AG04450 (cell line): Measurements from ENCODE around the gene CTPS1. TPM values are rescaled to one million over a fixed set of nuclear protein-coding genes. Genes with fewer than 3 reads are reported as not detected.

Source experiments
- CTCF ChIA-PET: fragments of 300-600, 350-600 bp; formaldehyde crosslinking; extraction: SDS; loops from one replicate; lab custom pipeline; 2022; ENCODE audit warnings: antibody characterized with exemption, inconsistent platforms; lab: Charles Lee
- POLR2A ChIA-PET: fragments of 350-600 bp; formaldehyde crosslinking; extraction: SDS; loops from one replicate; lab custom pipeline; 2021; ENCODE audit warnings: antibody characterized with exemption, inconsistent platforms; lab: Yijun Ruan, JAX
- DNase-seq: peaks from one replicate; pipeline ENCODE4 v3.0.0-alpha.2; 2011; ENCODE audit warnings: low read depth, low spot score
- H3K27ac ChIP-seq: one replicate; pipeline ENCODE4 v1.5.1; 2012; ENCODE audit warnings: low read depth, low read length, control low read depth
- H3K27me3 ChIP-seq: one replicate; pipeline ENCODE4 v1.6.0; 2012; ENCODE audit warnings: low read length; ENCODE audit not compliant: control insufficient read depth, insufficient read depth
- H3K4me3 ChIP-seq: 2 replicates; pipeline ENCODE4 v1.5.1; 2011; ENCODE audit warnings: mild to moderate bottlenecking, low read depth, low read length, control low read depth
- H3K9me3 ChIP-seq: 2 replicates; pipeline ENCODE4 v1.5.1; 2012; ENCODE audit warnings: low read length; ENCODE audit not compliant: control insufficient read depth, insufficient read depth
- CTCF ChIP-seq: IDR thresholded peaks from 2 replicates; pipeline ENCODE4 v1.5.1; 2011; ENCODE audit warnings: low read depth, low read length, control low read depth, inconsistent platforms
- polyA minus RNA-seq: library from RNA; depleted of rRNA, polyadenylated mRNA; stranded (reverse); fragments of >200 nt; gene quantifications from 2 replicates; pipeline ENCODE4 v1.2.3, GENCODE V29; 2011; rRNA and poly(A)+ RNA removed
- polyA plus RNA-seq: library from polyadenylated mRNA; depleted of rRNA; stranded (reverse); fragments of >200 nt; gene quantifications from 2 replicates; pipeline ENCODE4 v1.2.3, GENCODE V29; 2011; rRNA removed

The CTPS1 gene
- polyA plus RNA-seq: 27.3 and 29.5 TPM in 2 replicates
- 30.3 and 33.0 TPM in 2 replicates for polyA minus RNA-seq

GRCh38 chr1:40979241-40980067, at the start of gene CTPS1:
Gene CTPS1 (plus strand): TSS chr1:40979696. CDS start chr1:40983291, 3,595 bp downstream.
- no peaks in the 10 kb centered on the region for H3K27me3 ChIP-seq
- H3K27ac ChIP-seq: peak within 1 kb of the TSS; percentile 95
- ChIA-PET CTCF (interaction anchor here (0.5 to 1.6 kb wide), 4 partner anchors 15 to 551 kb away, joined by 3 to 6 read pairs (median 3); no protein-coding TSS in a partner anchor), POLR2A (interaction anchor here (0.6 to 1.4 kb wide), 8 partner anchors 11 to 438 kb away, joined by 3 to 14 read pairs (median 4); no protein-coding TSS in a partner anchor)
- DNase-seq: peak; percentile 78
- TF ChIP-seq CTCF: 0 out of 2 replicates have a peak, but pooled peaks have one; percentile 24
- H3K9me3 ChIP-seq: no peaks in the 10 kb centered on the region; the same call in 1 of the 2 replicates
- H3K4me3 ChIP-seq: peak within 1 kb of the TSS; percentile 77

GRCh38 chr1:40930174-40930964, 49.1 kb upstream of the CTPS1 start:
- Histone ChIP-seq H3K27me3 (peaks cover 6% of the 10 kb centered on the region), H3K9me3 (no peaks in the 10 kb centered on the region), H3K27ac (no peak overlapping the region), H3K4me3 (no peak overlapping the region)
- TF ChIP-seq CTCF: no peak
- ChIA-PET POLR2A (interaction anchor here (0.6 kb wide), 1 partner anchor 62 kb away, joined by 8 read pairs; no protein-coding TSS in a partner anchor), CTCF (interaction anchor here (1.1 kb wide), 2 partner anchors 14 to 80 kb away, joined by 3 read pairs; no protein-coding TSS in a partner anchor)
- DNase-seq: no peak

GRCh38 chr1:40931601-40932000, 47.9 kb upstream of the CTPS1 start:
- Histone ChIP-seq H3K27ac (no peak overlapping the region), H3K27me3 (peaks cover 6% of the 10 kb centered on the region), H3K4me3 (no peak overlapping the region), H3K9me3 (no peaks in the 10 kb centered on the region)
- no peak for TF ChIP-seq CTCF
- DNase-seq: no peak
- POLR2A ChIA-PET: no interaction called here
- CTCF ChIA-PET: no interaction called here

- POLR2A ChIA-PET: no interaction called here
- CTCF ChIA-PET: interaction anchor here (1.3 kb wide), 1 partner anchor 17 kb away, joined by 4 read pairs; no protein-coding TSS in a partner anchor
- no peaks in the 10 kb centered on the region for H3K9me3 ChIP-seq
Measured at GRCh38 chr1:40932006-40932405, 47.5 kb upstream of the CTPS1 start.

More at GRCh38 chr1:40932006-40932405, 47.5 kb upstream of the CTPS1 start:
- DNase-seq: no peak
- Histone ChIP-seq H3K27me3 (peaks cover 6% of the 10 kb centered on the region), H3K27ac (no peak overlapping the region), H3K4me3 (no peak overlapping the region)
- TF ChIP-seq CTCF: no peak
